ACC112 (cell line): ENCODE measurements around the gene SHISA8.

Experiments used
- H2AFZ ChIP-seq: fragments of 200-600 bp; sonication (generic); one replicate; pipeline ENCODE4 v1.6.0; 2017; ENCODE audit warnings: antibody characterized with exemption, low read length; ENCODE audit not compliant: unreplicated experiment
- H3K27ac ChIP-seq: fragments of 200-600 bp; sonication (generic); 2 replicates; pipeline ENCODE4 v1.5.1; 2014; ENCODE audit warnings: low read depth, mild to moderate bottlenecking, antibody characterized with exemption, low read length, moderate library complexity
- H3K27me3 ChIP-seq: fragments of 200-600 bp; sonication (generic); 2 replicates; pipeline ENCODE4 v1.6.1; 2014; ENCODE audit warnings: mild to moderate bottlenecking, antibody characterized with exemption, low read length, moderate library complexity, mixed read lengths; ENCODE audit not compliant: insufficient read depth
- H3K36me3 ChIP-seq: fragments of 200-600 bp; sonication (generic); 2 replicates; pipeline ENCODE4 v1.6.1; 2016; ENCODE audit warnings: mild to moderate bottlenecking, antibody characterized with exemption, low read length, moderate library complexity, mixed read lengths; ENCODE audit not compliant: insufficient read depth
- H3K4me1 ChIP-seq: fragments of 200-600 bp; sonication (generic); one replicate; pipeline ENCODE4 v1.6.1; 2016; ENCODE audit warnings: low read length, mixed read lengths; ENCODE audit not compliant: insufficient read depth, unreplicated experiment, control insufficient read depth
- H3K4me3 ChIP-seq: fragments of 200-600 bp; sonication (generic); 2 replicates; pipeline ENCODE4 v1.5.1; 2014; ENCODE audit warnings: mild to moderate bottlenecking, low read depth, low read length
- H3K79me2 ChIP-seq: fragments of 200-600 bp; sonication (generic); one replicate; pipeline ENCODE4 v1.6.0; 2016; ENCODE audit warnings: low read length; ENCODE audit not compliant: control insufficient read depth, unreplicated experiment, insufficient read depth

SHISA8 gene

DNA sequence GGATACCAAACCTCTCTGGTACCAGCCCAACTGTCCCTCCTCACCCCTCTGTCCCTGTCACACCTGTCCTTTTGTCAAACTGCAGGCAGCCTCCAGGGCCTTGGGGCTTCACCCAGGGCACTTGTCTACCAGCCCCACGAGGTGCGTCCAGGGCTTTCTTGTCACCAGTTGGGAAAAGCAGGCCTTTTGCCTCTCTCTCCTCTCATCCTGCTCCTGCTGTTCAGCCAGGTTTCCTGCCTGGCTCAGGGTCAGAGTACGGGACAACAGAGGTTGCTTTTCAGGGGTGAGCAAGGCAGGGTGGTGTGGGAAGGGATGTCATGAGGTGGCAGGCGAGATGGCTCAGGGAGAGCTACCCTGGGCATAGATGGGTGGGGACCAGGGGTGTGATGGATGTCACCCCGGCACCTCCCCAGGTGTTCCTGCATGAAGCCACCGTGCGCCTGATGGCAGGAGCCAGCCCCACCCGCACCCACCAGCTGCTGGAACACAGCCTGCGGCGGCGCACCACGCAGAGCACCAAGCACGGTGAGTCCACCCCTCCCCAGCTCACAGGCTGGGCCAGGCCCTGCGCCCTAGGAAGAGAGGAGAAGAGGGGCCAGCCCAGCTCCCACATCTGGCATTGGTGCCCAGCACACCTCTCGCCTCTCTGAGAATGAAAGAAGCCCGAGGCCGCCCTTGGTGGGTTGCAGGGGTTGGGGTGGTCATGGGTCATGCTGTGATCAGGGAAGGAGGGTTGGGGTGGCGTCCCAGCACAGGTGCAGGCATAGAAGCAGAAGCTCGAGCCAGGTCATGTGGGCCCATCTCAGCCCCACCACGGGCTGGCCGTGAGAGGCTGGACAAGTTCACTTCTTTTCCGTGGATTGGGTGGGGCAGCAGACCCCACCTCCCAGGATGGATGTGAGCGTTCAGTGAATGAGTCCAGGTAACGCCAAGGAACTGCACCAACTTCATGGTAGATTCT is 10.1 kb downstream of the SHISA8 start:
- H3K36me3 ChIP-seq: no peaks in the 10 kb centered on the region
- no peak overlapping the region for H3K4me3 ChIP-seq
- no peak overlapping the region for H3K27ac ChIP-seq
- H3K4me1 ChIP-seq: no peaks in the 10 kb centered on the region
- no peaks in the 10 kb centered on the region for H3K27me3 ChIP-seq
- no peaks in the 10 kb centered on the region for H3K79me2 ChIP-seq
- H2AFZ ChIP-seq: no peak overlapping the region

DNA sequence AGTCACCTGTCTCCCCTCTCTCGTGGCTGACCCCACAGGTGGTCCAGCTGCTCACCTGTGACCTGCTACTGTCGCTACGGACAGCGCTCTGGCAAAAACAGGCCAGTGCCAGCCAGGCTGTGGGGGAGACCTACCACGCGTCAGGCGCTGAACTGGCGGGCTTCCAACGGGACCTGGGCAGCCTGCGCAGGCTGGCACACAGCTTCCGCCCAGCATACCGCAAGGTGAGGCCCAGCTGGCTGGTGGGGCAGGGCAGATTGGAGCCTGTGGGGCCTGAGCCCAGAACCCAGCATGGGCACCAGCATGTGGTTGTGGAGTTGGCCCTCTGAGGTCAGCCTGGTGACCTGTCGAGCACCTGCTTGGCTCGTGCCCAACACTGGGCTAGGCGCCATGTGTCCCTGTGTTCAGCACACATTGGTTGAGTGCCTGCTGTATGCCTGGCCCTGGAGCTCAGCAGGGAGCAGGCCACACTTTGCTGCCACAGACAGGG is 11.9 kb downstream of the SHISA8 start:
- no peaks in the 10 kb centered on the region for H3K36me3 ChIP-seq
- no peaks in the 10 kb centered on the region for H3K4me1 ChIP-seq
- H3K27me3 ChIP-seq: no peaks in the 10 kb centered on the region
- H3K4me3 ChIP-seq: no peak overlapping the region
- no peaks in the 10 kb centered on the region for H3K79me2 ChIP-seq
- H3K27ac ChIP-seq: no peak overlapping the region
- H2AFZ ChIP-seq: no peak overlapping the region

DNA sequence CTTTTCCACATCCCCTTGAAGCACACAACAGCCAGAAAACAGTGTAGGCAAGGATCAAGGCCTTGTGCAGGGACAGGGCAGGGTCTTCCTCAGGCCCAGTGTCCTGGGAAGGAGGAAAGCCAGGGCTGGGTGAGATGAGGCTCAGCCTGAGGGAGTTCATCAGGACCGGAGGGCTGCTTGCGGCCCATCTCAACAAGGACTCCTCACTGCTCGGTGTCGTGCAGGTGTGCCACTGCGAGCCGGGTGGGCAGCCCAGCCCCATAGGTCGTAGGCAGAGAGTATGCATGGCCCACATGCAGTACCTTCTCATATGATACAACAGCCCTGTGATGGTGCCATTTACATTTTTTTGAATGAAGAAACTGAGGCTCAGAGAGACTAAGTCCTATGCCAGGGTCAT is 12.9 kb downstream of the SHISA8 start:
- H3K4me3 ChIP-seq: no peak overlapping the region
- no peak overlapping the region for H3K27ac ChIP-seq
- H3K4me1 ChIP-seq: no peaks in the 10 kb centered on the region
- no peaks in the 10 kb centered on the region for H3K27me3 ChIP-seq
- H2AFZ ChIP-seq: no peak overlapping the region
- no peaks in the 10 kb centered on the region for H3K79me2 ChIP-seq
- no peaks in the 10 kb centered on the region for H3K36me3 ChIP-seq

DNA sequence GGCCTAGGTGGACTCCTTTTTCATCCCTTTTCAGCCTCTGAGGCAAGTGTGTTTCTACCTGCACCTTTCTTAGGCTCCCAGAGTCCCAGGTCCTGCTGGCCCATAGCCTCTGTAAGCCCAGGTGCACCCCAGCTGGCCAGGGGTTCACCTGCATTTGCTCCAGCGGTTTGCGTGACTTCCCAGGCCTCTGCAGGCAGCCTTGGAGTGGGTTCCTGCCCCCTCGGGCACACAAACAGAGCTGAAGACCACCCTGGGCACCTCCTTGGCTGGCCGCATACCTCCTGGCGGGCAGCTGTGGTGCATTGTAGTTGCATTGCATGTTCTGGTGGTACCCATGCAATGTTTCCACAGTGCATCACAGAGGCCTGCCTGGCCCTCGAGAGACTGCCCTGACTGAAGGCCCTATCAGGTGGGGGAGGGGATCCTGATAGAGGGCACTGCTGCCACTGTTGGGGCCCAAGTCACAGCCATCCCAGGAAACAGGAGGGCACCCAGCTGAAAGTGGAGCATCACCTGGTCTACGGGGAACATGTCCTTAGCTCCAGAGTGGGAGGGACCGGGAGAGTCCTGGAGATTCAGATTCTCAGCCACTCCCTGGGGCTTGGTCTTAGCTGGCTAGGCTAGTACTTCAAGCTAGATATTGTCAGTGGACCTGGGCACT is 14.1 kb downstream of the SHISA8 start:
- Histone ChIP-seq H2AFZ (no peak overlapping the region), H3K4me3 (no peak overlapping the region), H3K4me1 (no peaks in the 10 kb centered on the region), H3K79me2 (no peaks in the 10 kb centered on the region), H3K36me3 (no peaks in the 10 kb centered on the region), H3K27me3 (no peaks in the 10 kb centered on the region), H3K27ac (no peak overlapping the region)

DNA sequence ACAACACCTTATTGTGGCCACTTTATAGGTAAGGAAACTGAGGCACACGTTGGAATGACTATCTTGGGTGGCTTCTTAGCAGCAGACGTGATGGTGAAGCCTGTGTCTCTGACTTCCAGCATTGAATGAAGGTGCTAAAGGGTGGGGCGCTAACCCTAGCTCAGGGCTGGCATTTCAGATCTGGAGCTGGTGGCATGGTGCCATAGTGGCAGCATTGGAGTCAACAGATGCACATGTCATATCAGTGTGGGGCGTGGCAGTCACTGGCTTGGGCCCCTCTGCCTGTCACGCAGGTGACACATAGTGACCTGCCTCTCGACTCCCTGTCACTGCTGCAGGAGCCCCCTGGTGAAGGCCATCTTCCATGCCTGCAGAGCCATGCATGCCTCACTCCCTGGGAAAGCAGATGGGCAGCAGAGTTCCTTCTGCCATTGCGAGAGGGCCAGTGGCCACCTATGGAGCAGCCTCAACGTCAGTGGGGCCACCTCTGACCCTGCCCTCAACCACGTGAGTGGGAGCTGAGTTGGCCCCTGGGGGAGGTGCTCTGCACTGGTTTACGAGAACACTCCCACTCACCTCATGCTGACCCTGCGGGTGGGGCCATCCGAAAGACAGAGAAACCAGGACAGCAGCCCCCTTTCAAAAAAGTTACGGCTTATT is 14.8 kb downstream of the SHISA8 start:
- Histone ChIP-seq H3K27ac (no peak overlapping the region), H3K4me3 (no peak overlapping the region), H2AFZ (no peak overlapping the region), H3K79me2 (no peaks in the 10 kb centered on the region), H3K4me1 (no peaks in the 10 kb centered on the region), H3K27me3 (no peaks in the 10 kb centered on the region), H3K36me3 (no peaks in the 10 kb centered on the region)

DNA sequence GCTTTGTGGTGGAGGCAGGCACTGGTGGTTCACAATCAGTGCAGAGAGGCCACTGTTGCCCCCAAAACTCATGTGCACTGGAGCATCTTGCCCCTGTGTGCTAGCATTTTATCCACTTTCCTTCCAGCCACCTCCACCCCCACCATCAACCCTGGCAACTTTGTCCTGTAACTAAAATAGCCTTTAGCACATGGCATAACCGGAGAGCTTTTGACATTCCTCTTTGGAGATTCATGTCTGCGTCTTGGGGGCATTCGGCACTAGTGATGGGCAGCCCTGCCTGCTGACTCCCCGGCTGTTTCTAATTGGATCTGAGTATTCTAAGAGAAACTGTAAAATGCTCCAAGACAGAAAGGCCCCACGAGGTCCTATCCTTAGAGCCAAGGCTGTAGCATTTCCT is 15.8 kb downstream of the SHISA8 start:
- no peak overlapping the region for H2AFZ ChIP-seq
- no peaks in the 10 kb centered on the region for H3K79me2 ChIP-seq
- no peaks in the 10 kb centered on the region for H3K36me3 ChIP-seq
- H3K27ac ChIP-seq: no peak overlapping the region
- no peaks in the 10 kb centered on the region for H3K27me3 ChIP-seq
- no peak overlapping the region for H3K4me3 ChIP-seq
- no peaks in the 10 kb centered on the region for H3K4me1 ChIP-seq

DNA sequence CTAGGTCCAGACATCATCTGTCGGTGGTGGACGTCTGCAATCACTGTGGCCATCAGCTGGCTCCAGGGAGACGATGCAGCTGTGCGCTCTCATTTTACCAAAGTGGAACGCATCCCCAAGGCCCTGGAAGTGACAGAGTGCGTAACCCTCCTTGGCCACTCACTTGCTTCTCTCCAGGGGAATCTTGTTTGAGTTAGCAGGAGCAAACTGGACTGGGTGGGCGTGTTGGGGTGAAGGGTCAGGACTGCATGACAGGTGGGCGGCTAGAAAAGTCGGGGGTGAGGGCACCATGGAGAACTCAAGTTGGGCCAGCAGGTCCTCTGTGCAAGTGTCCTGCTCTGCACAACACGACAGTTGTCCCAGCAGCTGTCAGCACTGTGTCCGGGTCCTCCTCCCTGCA is 16.2 kb downstream of the SHISA8 start:
- H3K36me3 ChIP-seq: no peaks in the 10 kb centered on the region
- H3K4me1 ChIP-seq: no peaks in the 10 kb centered on the region
- no peaks in the 10 kb centered on the region for H3K27me3 ChIP-seq
- no peak overlapping the region for H2AFZ ChIP-seq
- H3K4me3 ChIP-seq: no peak overlapping the region
- no peaks in the 10 kb centered on the region for H3K79me2 ChIP-seq
- H3K27ac ChIP-seq: no peak overlapping the region

DNA sequence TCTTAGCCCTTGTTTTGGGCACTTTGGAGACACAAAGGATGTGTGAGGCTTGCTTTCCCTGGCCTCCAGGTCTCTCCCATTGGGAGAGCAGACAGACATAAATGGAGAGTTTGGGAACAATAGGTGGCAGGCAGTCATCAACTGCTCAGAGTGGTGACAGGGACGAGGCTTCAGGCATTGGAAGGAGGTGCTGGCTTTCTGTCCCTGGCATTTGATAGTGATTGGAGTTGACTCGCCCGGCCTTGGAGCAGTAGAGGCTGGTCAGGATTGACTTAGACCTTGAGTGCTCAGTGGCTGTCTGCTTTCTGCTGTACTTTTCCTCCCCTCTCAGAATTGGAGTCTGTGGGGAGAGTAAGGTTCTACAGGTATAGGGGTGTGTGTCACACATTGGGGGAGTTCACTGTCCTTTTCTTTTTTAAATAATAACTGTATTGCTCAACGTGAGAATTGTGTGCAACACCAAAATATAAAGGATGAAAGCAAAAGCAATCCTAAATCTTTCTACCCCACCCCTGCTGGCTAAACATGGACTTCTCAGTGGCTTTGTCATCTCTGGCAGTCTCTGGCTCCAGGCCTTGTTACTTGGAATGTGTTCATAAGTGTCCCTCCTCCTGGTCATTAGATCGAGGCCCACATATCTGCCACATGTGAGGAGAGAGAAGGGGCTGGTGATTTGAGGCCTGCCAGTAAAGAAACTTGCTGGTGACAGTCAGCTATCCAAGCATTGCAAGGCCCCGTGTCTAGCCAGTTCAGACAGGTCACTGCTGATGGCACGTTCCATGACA is 21.1 kb downstream of the SHISA8 start:
- no peak overlapping the region for H3K4me3 ChIP-seq
- H3K27me3 ChIP-seq: no peaks in the 10 kb centered on the region
- H3K4me1 ChIP-seq: no peaks in the 10 kb centered on the region
- no peaks in the 10 kb centered on the region for H3K36me3 ChIP-seq
- no peak overlapping the region for H2AFZ ChIP-seq
- H3K79me2 ChIP-seq: no peaks in the 10 kb centered on the region
- H3K27ac ChIP-seq: no peak overlapping the region

DNA sequence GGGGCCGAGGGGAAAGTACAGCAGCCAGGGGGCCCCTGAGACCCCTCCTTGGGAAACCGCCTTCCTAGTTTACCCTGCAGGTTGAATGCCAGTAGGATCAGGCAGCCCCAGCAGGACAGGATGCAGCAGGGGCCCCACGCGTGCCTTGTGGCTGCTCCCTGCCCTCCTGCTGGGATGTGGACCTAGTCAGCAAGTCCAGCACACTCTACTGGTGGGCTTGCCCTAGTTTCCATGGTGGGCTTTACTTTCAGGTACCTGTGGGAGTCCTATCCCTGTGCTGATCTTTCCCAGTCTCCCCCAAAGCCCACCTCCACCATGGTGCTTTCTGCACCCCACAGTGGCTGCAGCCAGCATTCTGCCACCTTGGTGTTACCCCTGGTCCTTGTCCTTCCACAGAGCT is 22.2 kb downstream of the SHISA8 start:
- no peak overlapping the region for H3K4me3 ChIP-seq
- H3K79me2 ChIP-seq: no peaks in the 10 kb centered on the region
- no peak overlapping the region for H2AFZ ChIP-seq
- no peaks in the 10 kb centered on the region for H3K36me3 ChIP-seq
- no peaks in the 10 kb centered on the region for H3K4me1 ChIP-seq
- H3K27me3 ChIP-seq: no peaks in the 10 kb centered on the region
- no peak overlapping the region for H3K27ac ChIP-seq

DNA sequence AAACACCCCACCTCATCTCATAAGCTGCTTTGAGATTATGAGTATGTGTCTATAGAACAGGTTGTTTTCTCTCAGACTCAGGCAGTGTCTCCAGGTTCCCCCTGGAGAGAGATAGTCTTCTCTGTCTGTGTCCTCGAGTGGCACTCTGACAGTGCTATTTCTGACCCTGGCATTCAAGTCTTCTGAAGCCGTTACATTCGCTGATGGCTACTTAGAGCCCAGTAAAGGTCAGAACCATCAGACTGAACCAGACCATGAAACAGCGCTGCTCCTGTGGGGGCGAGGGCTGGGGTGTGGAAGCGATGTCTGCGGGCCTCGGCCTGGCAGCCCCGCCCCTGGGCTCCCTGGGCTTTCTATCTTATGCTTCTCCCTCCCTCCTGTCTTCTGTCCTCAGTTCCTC is 23.5 kb downstream of the SHISA8 start:
- Histone ChIP-seq H3K27me3 (no peaks in the 10 kb centered on the region), H3K79me2 (no peaks in the 10 kb centered on the region), H3K4me3 (no peak overlapping the region), H3K27ac (no peak overlapping the region), H3K36me3 (no peaks in the 10 kb centered on the region), H2AFZ (no peak overlapping the region), H3K4me1 (no peaks in the 10 kb centered on the region)
